HG03521 (cell line): ENCODE measurements around the gene CTSD.
A peak's percentile ranks its signal among the peaks of the same experiment; 100 is the strongest.
"Not testable (repeated sequence)": the region's sequence is repeated elsewhere in the genome, so short reads cannot be mapped to it uniquely, and the experiment has no call there.

Experiments used
- ATAC-seq: cut with Tn5 transposase; IDR thresholded peaks from one replicate; pipeline ENCODE4 v1.9.1; 2021; ENCODE audit warnings: mild to moderate bottlenecking, moderate library complexity; ENCODE audit not compliant: unreplicated experiment

CTSD gene

GRCh38 chr11:1763796-1764661 is at the start of gene CTSD:
CTSD (minus strand) TSS chr11:1763927; CDS start chr11:1763859, 68 bp downstream.
- peak; percentile 80 for ATAC-seq

GRCh38 chr11:1813356-1813755 is 49.6 kb upstream of the CTSD start:
- ATAC-seq, result not testable (repeated sequence)

- no peak for ATAC-seq
Measured at GRCh38 chr11:1812801-1813200, 49.1 kb upstream of the CTSD start.

- ATAC-seq, result no peak
Measured at GRCh38 chr11:1812274-1812673, 48.5 kb upstream of the CTSD start.

GRCh38 chr11:1810761-1811160 is 47.0 kb upstream of the CTSD start:
- no peak for ATAC-seq

GRCh38 chr11:1807264-1807995 is 43.7 kb upstream of the CTSD start:
- no peak for ATAC-seq

- no peak for ATAC-seq
Measured at GRCh38 chr11:1805525-1805924, 41.8 kb upstream of the CTSD start.

- not testable (repeated sequence) for ATAC-seq
Measured at GRCh38 chr11:1803835-1804519, 40.2 kb upstream of the CTSD start.

- no peak for ATAC-seq
Measured at GRCh38 chr11:1803246-1803645, 39.5 kb upstream of the CTSD start.

GRCh38 chr11:1797391-1798125 is 33.8 kb upstream of the CTSD start:
- ATAC-seq, result no peak

GRCh38 chr11:1796413-1797011 is 32.8 kb upstream of the CTSD start:
- no peak for ATAC-seq

GRCh38 chr11:1793081-1793480 is 29.4 kb upstream of the CTSD start:
- ATAC-seq, result no peak

- ATAC-seq, result no peak
Measured at GRCh38 chr11:1792461-1792860, 28.7 kb upstream of the CTSD start.

- no peak for ATAC-seq
Measured at GRCh38 chr11:1791912-1792311, 28.2 kb upstream of the CTSD start.

GRCh38 chr11:1786466-1786865 is 22.7 kb upstream of the CTSD start:
- ATAC-seq, result no peak

GRCh38 chr11:1785749-1786413 is 22.2 kb upstream of the CTSD start:
- no peak for ATAC-seq

- ATAC-seq, result no peak
Measured at GRCh38 chr11:1784761-1785650, 21.3 kb upstream of the CTSD start.

GRCh38 chr11:1783725-1784529 is 20.2 kb upstream of the CTSD start:
- no peak for ATAC-seq
